GM13977 (cell line): ENCODE measurements around the gene ZNF182.
"Not testable (repeated sequence)": the region's sequence is repeated elsewhere in the genome, so short reads cannot be mapped to it uniquely, and the experiment has no call there.

Experiments
- DNase-seq: peaks from one replicate; pipeline ENCODE4 v3.0.0; 2012; ENCODE audit warnings: low spot score
- in situ Hi-C: fragments of 300-500 bp; cut with MboI; formaldehyde crosslinking; loops from one replicate; pipeline ENCODE4 v1.12.0; 2022; ENCODE audit warnings: low sequenced_read_pairs, low pct_unique_long_range_greater_than_20kb, mixed read lengths, inconsistent platforms; ENCODE audit not compliant: unreplicated experiment
- TF ChIP-seq, protein P1 (sequence below): IDR thresholded peaks from 2 replicates; pipeline ENCODE4 v1.5.1; 2012; ENCODE audit warnings: mild to moderate bottlenecking, control low read depth; ENCODE audit not compliant: insufficient read depth; ENCODE audit errors: extremely low read depth, missing control alignments

ZNF182 gene

DNA sequence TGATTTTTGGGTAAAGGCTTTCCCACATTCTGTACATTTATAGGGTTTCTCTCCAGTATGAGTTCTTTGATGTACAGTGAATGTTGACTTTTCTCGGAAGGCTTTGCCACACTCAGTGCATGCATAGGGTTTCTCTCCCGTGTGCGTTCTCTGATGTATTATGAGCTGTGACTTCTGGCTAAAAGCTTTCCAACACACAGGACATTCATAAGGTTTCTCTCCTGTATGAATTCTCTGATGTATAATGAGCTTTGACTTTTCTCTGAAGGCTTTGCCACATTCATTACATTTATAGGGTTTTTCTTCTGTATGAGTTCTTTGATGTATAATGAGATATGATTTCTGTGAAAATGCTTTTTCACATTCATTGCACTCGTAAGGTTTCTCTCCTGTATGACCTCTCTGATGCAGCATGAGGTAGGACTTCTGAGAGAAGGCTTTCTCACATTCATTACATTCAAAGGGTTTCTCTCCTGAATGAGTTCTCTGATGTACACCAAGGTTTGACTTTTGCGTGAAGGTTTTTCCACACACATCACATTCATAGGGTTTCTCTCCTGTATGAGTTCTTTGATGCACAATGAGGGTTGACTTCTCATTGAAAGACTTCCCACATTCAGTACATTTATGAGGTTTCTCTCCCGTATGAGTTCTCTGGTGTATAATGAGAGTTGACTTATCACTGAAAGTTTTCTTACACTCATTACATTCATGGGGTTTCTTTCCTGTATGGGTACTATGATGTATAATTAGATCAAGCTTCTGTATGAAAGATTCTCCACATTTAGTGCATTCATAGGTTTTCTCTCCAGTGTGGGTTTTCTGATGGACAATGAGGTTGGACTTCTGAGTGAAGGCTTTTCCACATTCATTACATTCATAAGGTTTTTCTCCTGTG is 27.3 kb downstream of the ZNF182 start:
- no peak for DNase-seq
- TF ChIP-seq, protein P1, sequence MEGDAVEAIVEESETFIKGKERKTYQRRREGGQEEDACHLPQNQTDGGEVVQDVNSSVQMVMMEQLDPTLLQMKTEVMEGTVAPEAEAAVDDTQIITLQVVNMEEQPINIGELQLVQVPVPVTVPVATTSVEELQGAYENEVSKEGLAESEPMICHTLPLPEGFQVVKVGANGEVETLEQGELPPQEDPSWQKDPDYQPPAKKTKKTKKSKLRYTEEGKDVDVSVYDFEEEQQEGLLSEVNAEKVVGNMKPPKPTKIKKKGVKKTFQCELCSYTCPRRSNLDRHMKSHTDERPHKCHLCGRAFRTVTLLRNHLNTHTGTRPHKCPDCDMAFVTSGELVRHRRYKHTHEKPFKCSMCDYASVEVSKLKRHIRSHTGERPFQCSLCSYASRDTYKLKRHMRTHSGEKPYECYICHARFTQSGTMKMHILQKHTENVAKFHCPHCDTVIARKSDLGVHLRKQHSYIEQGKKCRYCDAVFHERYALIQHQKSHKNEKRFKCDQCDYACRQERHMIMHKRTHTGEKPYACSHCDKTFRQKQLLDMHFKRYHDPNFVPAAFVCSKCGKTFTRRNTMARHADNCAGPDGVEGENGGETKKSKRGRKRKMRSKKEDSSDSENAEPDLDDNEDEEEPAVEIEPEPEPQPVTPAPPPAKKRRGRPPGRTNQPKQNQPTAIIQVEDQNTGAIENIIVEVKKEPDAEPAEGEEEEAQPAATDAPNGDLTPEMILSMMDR: no peak
- in situ Hi-C loops: no loop called here

DNA sequence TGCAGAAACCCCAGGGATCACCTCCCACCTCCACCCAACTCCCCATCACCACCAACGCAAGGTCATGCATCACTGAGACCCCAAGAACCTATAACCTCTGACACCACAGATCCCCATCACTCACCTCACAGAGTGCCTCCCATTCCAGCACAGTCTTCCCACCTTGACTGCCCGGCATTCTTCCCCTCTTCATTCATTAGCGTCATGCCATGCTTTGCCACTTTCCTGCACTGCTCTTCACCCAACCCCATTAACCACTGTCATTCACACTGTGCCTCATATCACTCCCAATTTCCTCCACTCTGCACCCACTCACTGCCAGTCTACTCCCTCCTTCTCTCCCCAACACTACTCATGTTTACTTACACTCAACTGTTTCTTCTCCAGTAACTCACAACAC is 30.6 kb downstream of the ZNF182 start:
- in situ Hi-C loops: no loop called here

DNA sequence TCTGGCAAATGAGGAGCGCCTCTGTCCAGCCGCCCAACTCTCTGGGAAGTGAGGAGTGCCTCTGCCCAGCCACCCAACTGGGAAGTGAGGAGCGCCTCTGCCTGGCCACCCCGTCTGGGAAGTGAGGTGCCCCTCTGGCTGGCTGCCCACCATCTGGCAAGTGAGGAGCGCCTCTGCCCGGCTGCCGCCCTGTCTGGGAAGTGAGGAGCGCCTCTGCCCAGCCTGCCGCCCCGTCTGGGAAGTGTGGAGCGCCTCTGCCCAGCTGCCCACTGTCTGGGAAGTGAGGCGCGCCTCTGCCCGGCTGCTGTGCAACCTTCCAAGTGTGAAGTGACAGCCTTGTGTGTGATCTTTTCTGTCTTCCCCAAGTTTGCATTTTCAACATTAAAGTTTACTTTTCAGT is 38.3 kb downstream of the ZNF182 start:
- DNase-seq, in situ Hi-C loops: not testable (repeated sequence)

More for the DNA sequence above, 30.6 kb downstream of the ZNF182 start:
- TF ChIP-seq, protein P1: no peak
- no peak for DNase-seq

DNA sequence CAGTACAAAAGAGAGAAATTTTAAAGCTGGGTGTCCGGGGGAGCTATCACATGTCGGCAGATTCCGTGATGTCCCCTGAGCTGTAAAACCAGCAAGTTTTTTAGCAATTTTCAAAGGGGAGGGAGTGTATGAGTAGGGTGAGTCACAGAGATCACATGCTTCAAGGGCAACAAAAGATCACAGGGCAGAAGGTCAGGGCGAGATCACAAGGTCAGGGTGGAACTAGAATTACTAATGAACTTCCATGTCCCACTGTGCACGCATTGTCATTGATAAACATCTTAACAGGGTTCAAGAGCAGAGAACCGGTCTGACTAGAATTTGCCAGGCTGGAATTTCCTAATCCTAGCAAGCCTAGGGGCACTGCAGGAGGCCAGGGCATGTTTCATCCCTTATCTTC is 42.0 kb downstream of the ZNF182 start:
- DNase-seq, in situ Hi-C loops: not testable (repeated sequence)

DNA sequence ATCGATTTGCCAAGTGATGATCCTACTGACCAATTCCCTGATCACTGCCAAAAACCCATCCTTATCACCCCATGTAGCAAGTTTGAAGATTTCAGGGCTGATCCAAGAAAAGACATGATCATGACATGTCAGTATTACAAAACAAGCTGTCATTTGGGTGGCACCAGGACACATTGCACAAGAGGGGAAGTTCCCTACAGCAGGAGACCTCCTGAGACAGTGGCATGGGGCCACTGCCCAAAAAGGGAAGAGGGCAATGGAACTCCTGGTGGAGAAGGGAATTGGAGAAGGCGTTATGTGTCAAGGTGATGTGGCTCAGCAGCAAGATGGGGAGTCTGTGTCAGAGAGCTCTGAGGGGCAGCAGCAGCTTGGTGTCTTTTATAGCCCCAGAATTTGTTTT is 43.4 kb downstream of the ZNF182 start:
- TF ChIP-seq, protein P1: no peak
- in situ Hi-C loops: no loop called here

DNA sequence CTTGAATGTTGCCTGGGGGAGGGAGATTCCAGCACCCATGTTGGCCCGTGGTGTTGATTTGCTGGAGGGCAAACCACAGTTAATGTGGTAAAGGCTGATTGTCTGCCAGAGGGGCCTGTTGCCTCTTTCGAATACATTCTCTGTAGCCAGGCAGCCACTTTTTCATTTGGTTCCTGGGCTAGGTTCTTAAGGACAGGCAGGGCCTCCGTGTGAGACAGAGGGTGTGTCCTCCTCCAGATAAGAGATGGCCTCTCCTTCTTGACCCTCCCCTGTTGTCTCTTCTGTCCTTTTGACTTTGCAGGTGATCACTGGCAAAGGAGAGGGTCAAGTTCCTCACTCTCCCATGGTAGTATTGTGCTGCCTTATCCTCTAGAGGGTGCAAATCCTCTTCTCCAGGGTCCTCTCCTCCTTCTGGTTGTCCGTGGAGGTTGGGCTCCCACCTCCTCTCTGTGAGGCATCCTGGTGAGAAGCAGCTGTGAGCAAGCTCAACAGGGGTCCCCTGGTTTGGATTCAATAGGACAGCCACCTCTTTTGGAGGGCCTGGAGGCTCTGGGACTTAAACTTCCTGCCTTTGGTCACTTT is 44.9 kb downstream of the ZNF182 start:
- DNase-seq: peak; percentile 21
- in situ Hi-C loops: no loop called here
- TF ChIP-seq, protein P1: no peak

More for the DNA sequence above, 43.4 kb downstream of the ZNF182 start:
- DNase-seq: no peak

DNA sequence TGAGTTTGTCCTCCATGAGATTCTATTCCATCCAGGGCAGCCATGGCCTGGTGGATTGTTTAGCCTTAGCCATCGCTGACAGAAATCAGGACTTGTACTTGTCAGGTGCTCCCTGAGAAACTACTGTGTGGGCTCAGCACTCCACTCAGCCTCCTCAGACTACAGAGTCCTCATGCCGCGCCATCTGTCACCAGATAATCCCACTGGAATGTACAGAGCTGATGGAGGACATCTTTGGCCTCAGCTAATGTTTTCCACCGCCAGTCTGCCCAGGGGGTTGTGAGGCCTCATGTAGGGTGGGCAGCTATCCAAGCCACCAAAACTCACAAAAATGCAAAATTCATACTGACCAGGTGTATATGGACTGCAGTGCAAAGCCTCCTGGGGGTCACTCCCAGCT is 45.6 kb downstream of the ZNF182 start:
- DNase-seq, in situ Hi-C loops: not testable (repeated sequence)

DNA sequence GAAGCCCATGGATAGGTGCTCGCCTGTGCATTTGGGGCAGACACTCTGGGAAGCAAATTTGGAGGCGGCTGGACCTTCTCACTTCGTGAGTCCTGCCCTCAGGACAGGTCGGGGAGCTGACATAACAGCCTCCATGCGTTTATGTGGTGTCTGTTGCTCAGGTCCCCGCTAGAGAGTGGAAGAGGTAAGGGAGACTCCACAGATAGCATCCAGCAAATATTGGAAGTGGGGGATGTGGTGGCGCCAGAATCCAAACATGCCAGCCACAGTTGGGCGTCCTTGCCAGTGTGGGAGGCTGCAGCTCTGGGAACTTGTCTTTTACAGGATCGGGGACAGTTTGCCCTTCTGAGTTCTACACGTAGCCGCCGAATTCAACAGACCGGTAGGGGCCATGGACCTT is 47.8 kb downstream of the ZNF182 start:
- in situ Hi-C loops: no loop called here
- no peak for DNase-seq
- TF ChIP-seq, protein P1: no peak

DNA sequence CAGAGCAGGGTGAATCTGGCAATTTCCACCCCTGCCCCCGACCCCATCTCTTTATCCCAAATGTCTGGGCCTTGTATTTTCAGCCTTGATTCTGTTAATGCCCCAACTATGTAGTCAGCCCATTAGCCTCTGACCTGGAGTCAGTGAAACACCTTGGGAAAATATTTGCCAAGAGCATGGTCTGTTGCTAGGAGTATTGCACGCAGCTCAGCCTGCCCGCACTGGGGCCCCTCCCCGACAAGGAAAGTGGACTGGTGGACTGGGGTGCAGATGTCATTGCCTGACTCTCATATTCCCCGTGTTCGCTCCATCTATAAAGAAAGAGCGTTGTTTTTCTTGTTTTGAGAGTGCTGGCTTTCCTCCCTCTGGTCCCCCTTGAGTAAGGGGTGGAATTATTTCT is 48.5 kb downstream of the ZNF182 start:
- in situ Hi-C loops, DNase-seq: not testable (repeated sequence)
